Mesendoderm (in vitro differentiated cells): Measurements from ENCODE around the gene CENPX.

Experiments used
- DNase-seq: peaks from one replicate; pipeline ENCODE4 v3.0.0; 2013
- H2AK5ac ChIP-seq: 2 replicates; pipeline ENCODE4 v1.6.1; 2013; ENCODE audit warnings: low read length, inconsistent platforms
- H2BK120ac ChIP-seq: 2 replicates; pipeline ENCODE4 v1.6.1; 2013; ENCODE audit warnings: low read depth, mild to moderate bottlenecking, low read length, moderate library complexity, mixed read lengths
- H2BK15ac ChIP-seq: replicated peaks from 2 replicates; pipeline ENCODE4 v1.6.1; 2013; ENCODE audit warnings: low read depth, mild to moderate bottlenecking, moderate library complexity
- H2BK5ac ChIP-seq: 2 replicates; pipeline ENCODE4 v1.6.1; 2013; ENCODE audit warnings: low read length, inconsistent platforms
- H3K18ac ChIP-seq: 2 replicates; pipeline ENCODE4 v1.6.1; 2013; ENCODE audit warnings: mild to moderate bottlenecking, low read length, mixed read lengths
- H3K23ac ChIP-seq: one replicate; pipeline ENCODE4 v1.6.1; 2013; ENCODE audit warnings: low read length
- H3K27ac ChIP-seq: 2 replicates; pipeline ENCODE4 v1.5.1; 2013; ENCODE audit warnings: low read depth, mild to moderate bottlenecking, inconsistent platforms, low read length, moderate library complexity
- H3K27me3 ChIP-seq: 2 replicates; pipeline ENCODE4 v1.6.1; 2013; ENCODE audit warnings: low read length, control low read depth, mild to moderate bottlenecking, inconsistent platforms; ENCODE audit not compliant: insufficient read depth, poor library complexity
- H3K36me3 ChIP-seq: 2 replicates; pipeline ENCODE4 v1.6.1; 2013; ENCODE audit warnings: low read length, inconsistent platforms; ENCODE audit not compliant: control insufficient read depth, insufficient read depth
- H3K4ac ChIP-seq: one replicate; pipeline ENCODE4 v1.6.1; 2013; ENCODE audit warnings: low read depth, mild to moderate bottlenecking, low read length, moderate library complexity
- H3K4me1 ChIP-seq: 2 replicates; pipeline ENCODE4 v1.6.1; 2013; ENCODE audit warnings: low read depth, low read length, inconsistent platforms; ENCODE audit not compliant: control insufficient read depth
- H3K4me2 ChIP-seq: 2 replicates; pipeline ENCODE4 v1.6.1; 2013; ENCODE audit warnings: low read length
- H3K4me3 ChIP-seq: 2 replicates; pipeline ENCODE4 v1.5.1; 2013; ENCODE audit warnings: mild to moderate bottlenecking, low read length
- H3K56ac ChIP-seq: one replicate; pipeline ENCODE4 v1.6.1; 2013; ENCODE audit warnings: low read length
- H3K79me1 ChIP-seq: 2 replicates; pipeline ENCODE4 v1.6.1; 2013; ENCODE audit warnings: low read length, inconsistent platforms
- H3K79me2 ChIP-seq: 2 replicates; pipeline ENCODE4 v1.6.1; 2013; ENCODE audit warnings: mild to moderate bottlenecking, low read length; ENCODE audit not compliant: control insufficient read depth, insufficient read depth
- H3K9ac ChIP-seq: 2 replicates; pipeline ENCODE4 v1.6.1; 2013; ENCODE audit warnings: low read length, inconsistent platforms
- H4K5ac ChIP-seq: one replicate; pipeline ENCODE4 v1.6.1; 2013; ENCODE audit warnings: low read length
- H4K8ac ChIP-seq: one replicate; pipeline ENCODE4 v1.6.1; 2013; ENCODE audit warnings: low read depth, mild to moderate bottlenecking, control low read depth, low read length, moderate library complexity
- WGBS: extraction: QIAGEN DNeasy Blood & Tissue Kit; methylation state at CpG from one replicate; pipeline ENCODE4 v1.1.7; 2013; ENCODE audit warnings: low lambda C conversion rate, missing lambda C conversion rate; ENCODE audit not compliant: insufficient coverage; ENCODE audit errors: extremely low coverage; 5-methylcytosine and 5-hydroxymethylcytosine counted together

The CENPX gene

DNA sequence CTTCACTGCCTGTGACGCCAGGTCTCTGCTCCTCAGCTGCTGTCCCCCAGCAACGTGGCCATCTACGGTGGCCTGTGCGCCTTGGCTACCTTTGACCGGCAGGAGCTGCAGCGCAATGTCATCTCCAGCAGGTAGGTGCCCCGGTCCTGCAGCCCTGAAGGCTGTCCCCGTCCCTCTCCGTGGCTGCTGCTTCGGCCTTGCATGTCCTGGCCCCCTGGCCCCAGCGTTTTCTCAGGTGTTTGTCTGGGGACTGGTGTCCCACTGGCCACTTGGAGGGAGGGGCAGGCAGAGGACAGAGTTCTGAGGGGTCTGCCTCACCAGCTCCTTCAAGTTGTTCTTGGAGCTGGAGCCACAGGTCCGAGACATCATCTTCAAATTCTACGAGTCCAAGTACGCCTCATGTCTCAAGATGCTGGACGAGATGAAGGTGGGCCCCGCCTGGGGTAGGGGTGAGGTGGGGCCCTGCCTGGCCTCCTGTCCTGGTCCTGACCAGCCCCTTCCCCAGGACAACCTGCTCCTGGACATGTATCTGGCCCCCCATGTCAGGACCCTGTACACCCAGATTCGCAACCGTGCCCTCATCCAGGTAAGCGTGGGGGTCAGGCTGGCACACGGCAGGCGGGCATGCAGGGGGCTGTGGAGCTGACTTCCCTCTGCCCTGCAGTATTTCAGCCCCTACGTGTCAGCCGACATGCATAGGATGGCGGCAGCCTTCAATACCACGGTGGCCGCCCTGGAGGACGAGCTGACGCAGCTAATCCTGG, 33.5 kb upstream of the CENPX start:
- Histone ChIP-seq H3K27me3 (no peaks in the 10 kb centered on the region), H2BK120ac (no peak overlapping the region), H3K9ac (no peak overlapping the region), H4K8ac (no peak overlapping the region), H3K79me1 (peaks cover 3% of the 10 kb centered on the region), H3K4me1 (no peaks in the 10 kb centered on the region), H3K23ac (no peak overlapping the region), H3K4me3 (no peak overlapping the region), H3K36me3 (peaks cover 8% of the 10 kb centered on the region), H3K4ac (no peak overlapping the region), H3K27ac (no peak overlapping the region), H2BK15ac (no peak overlapping the region), H3K18ac (no peak overlapping the region), H4K5ac (no peak overlapping the region), H3K4me2 (no peak overlapping the region), H3K56ac (no peak overlapping the region), H2AK5ac (no peak overlapping the region), H3K79me2 (peaks cover 7% of the 10 kb centered on the region), H2BK5ac (no peak overlapping the region)
- WGBS = no CpG with 5 or more reads among the region's 28 CpGs
- DNase-seq = no peak

DNA sequence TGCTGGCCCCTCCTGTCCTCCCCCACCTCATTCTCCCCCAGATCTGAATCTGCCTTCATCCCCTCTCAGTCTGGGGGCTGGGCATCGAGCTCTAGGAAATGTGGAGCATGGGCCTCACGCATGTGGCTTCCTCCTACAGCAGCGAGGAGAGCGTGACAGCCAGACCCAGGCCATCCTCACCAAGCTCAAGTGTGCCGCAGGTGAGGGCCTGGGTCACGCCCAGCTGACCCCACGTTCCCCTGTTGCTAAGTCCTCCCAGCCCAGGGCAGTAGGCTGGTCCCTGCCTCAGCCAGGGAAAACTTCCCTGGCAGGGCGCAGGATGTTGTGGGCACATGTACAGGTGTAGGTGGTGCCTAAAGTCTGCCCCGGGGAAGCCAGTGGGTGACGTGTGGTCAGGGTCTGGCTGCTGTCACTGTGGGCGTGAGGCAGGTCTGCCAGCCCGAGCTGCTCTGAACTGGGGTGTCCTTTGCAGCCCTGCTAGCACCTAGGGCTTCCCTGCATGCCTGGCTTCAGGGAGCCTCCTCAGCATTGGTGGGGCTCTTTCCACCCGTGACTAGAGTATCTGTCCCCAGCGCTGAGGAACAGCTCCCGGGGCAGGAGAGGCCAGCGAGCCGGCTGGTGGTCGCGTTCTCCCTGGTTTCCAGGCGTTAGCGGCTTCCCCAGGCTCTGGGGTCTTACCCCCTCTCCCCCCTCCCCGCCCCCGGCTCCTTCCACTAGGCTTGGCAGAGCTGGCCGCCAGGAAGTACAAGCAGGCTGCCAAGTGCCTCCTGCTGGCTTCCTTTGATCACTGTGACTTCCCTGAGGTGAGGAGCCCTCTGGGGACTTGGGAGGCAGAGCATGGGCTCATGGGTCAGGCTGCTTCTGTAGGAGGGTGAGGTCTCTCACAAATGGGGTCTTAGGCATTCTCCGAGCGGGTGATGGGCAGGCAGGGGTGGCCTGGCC, 32.6 kb upstream of the CENPX start:
- no peak overlapping the region for H3K4me2 ChIP-seq
- peaks cover 6% of the 10 kb centered on the region for H3K36me3 ChIP-seq
- H3K4me3 ChIP-seq = no peak overlapping the region
- H3K79me2 ChIP-seq = peaks cover 7% of the 10 kb centered on the region
- H2BK15ac ChIP-seq = no peak overlapping the region
- no peaks in the 10 kb centered on the region for H3K4me1 ChIP-seq
- no peak overlapping the region for H4K8ac ChIP-seq
- H3K18ac ChIP-seq = no peak overlapping the region
- H3K23ac ChIP-seq = no peak overlapping the region
- no peak overlapping the region for H4K5ac ChIP-seq
- no peak for DNase-seq
- peaks cover 3% of the 10 kb centered on the region for H3K79me1 ChIP-seq
- no peaks in the 10 kb centered on the region for H3K27me3 ChIP-seq
- no peak overlapping the region for H2BK5ac ChIP-seq
- no peak overlapping the region for H2AK5ac ChIP-seq
- WGBS = no CpG with 5 or more reads among the region's 26 CpGs
- H3K9ac ChIP-seq = no peak overlapping the region
- no peak overlapping the region for H2BK120ac ChIP-seq
- no peak overlapping the region for H3K27ac ChIP-seq
- no peak overlapping the region for H3K56ac ChIP-seq
- H3K4ac ChIP-seq = no peak overlapping the region

DNA sequence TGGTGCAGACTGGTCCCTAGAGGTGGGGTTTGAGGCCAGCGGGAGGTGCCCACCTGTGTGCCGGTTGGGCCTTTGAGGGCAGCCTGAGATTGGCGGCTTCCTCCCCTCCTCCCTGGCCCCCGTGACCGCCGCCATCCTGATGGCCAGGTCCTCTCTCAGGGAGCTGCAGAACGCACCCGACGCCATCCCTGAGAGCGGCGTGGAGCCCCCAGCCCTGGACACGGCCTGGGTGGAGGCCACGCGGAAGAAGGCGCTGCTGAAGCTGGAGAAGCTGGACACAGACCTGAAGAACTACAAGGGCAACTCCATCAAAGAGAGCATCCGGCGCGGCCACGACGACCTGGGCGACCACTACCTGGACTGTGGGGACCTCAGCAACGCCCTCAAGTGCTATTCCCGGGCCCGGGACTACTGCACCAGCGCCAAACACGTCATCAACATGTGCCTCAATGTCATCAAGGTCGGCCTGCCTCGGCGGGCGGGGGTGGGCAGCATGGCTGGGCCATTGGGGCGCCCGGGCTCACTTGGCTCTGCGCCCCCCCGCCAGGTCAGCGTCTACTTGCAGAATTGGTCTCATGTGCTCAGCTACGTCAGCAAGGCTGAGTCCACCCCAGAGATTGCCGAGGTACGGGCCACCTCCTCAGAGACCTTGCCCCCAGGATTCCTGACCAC, 31.8 kb upstream of the CENPX start:
- Histone ChIP-seq H3K27me3 (no peaks in the 10 kb centered on the region), H3K4me1 (no peaks in the 10 kb centered on the region), H3K56ac (no peak overlapping the region), H3K4me3 (no peak overlapping the region), H3K4me2 (no peak overlapping the region), H2BK5ac (no peak overlapping the region), H3K4ac (no peak overlapping the region), H3K36me3 (peaks cover 6% of the 10 kb centered on the region), H2AK5ac (no peak overlapping the region), H3K9ac (no peak overlapping the region), H3K23ac (no peak overlapping the region), H2BK120ac (no peak overlapping the region), H3K79me2 (peaks cover 7% of the 10 kb centered on the region), H4K5ac (no peak overlapping the region), H3K27ac (no peak overlapping the region), H3K79me1 (peaks cover 3% of the 10 kb centered on the region), H3K18ac (no peak overlapping the region), H2BK15ac (no peak overlapping the region), H4K8ac (no peak overlapping the region)
- DNase-seq = no peak
- WGBS = no CpG with 5 or more reads among the region's 38 CpGs

DNA sequence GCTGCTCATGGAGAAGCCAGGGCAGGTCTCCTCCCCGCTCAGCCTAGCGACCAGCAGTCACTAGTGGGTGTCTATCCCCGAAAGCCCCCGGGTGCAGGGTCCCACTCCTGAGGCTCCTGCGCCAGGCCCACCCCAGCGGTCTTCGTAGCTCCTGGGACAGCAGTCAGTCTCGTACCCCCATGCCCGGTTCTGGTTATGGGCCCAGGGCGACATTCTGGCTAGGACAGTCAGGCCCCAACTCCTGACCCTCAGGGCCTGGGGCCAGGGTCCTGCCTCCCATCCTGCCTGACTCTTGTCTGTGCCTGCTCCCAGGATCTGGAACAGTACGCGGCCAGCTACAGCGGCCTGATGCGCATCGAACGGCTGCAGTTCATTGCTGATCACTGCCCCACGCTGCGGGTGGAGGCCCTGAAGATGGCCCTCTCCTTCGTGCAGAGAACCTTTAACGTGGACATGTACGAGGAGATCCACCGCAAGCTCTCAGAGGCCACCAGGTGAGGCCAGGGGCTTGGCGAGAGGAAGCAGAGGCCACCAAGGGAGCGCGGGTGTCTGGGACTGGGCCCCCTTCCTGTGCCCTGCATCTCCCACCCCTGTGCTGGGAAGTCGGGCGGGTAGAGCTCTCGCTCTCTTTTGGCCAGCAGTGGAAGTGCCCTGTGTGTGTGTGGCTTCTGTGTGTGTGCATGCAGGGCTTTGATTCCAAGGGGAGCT, 31.0 kb upstream of the CENPX start:
- Histone ChIP-seq H3K9ac (no peak overlapping the region), H2BK120ac (no peak overlapping the region), H2BK5ac (no peak overlapping the region), H3K79me2 (peaks cover 7% of the 10 kb centered on the region), H3K36me3 (peaks cover 6% of the 10 kb centered on the region), H4K5ac (no peak overlapping the region), H4K8ac (no peak overlapping the region), H3K4me2 (no peak overlapping the region), H3K4ac (no peak overlapping the region), H3K23ac (no peak overlapping the region), H3K79me1 (peaks cover 3% of the 10 kb centered on the region), H3K56ac (no peak overlapping the region), H3K4me1 (no peaks in the 10 kb centered on the region), H2BK15ac (no peak overlapping the region), H3K4me3 (no peak overlapping the region), H3K27me3 (no peaks in the 10 kb centered on the region), H2AK5ac (no peak overlapping the region), H3K18ac (no peak overlapping the region), H3K27ac (no peak overlapping the region)
- no peak for DNase-seq
- no CpG with 5 or more reads among the region's 28 CpGs for WGBS

DNA sequence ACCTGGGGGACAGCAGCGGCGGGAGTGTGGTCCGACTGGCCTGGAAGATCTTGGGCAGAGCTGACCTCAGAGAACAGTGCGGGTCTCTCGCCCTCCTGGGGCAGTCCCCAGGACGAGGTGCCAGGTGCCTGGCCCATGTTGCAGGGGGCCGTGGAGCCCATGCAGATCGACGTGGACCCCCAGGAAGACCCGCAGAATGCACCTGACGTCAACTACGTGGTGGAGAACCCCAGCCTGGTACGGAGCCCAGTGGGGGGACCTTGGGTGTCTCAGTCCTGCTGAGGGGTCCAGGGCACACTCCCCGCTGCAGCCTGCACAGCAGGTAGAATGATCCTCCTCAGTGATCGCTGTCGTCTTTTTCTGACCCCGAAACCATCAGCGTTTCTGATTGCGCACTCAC, 30.5 kb upstream of the CENPX start:
- Histone ChIP-seq H2AK5ac (no peak overlapping the region), H3K56ac (no peak overlapping the region), H3K36me3 (peaks cover 6% of the 10 kb centered on the region), H3K4me2 (no peak overlapping the region), H3K18ac (no peak overlapping the region), H2BK120ac (no peak overlapping the region), H3K79me2 (peaks cover 7% of the 10 kb centered on the region), H3K27me3 (no peaks in the 10 kb centered on the region), H3K27ac (no peak overlapping the region), H3K9ac (no peak overlapping the region), H3K4ac (no peak overlapping the region), H4K8ac (no peak overlapping the region), H4K5ac (no peak overlapping the region), H3K79me1 (peaks cover 3% of the 10 kb centered on the region), H3K4me3 (no peak overlapping the region), H2BK15ac (no peak overlapping the region), H2BK5ac (no peak overlapping the region), H3K4me1 (no peaks in the 10 kb centered on the region), H3K23ac (no peak overlapping the region)
- WGBS = no CpG with 5 or more reads among the region's 19 CpGs
- no peak for DNase-seq
